Endothelial cell of umbilical vein (primary cell): ENCODE measurements around the gene ST3GAL5. TPM values are rescaled to one million over a fixed set of nuclear protein-coding genes. Genes with fewer than 3 reads are reported as not detected.

Experiments used
- BruUV-seq: library from RNA; stranded (reverse); fragments of 400-500 nt; replicated peaks from 2 replicates; lab custom pipeline; 2021; lab: Mats Ljungman, UMichigan
- CTCF ChIA-PET: fragments of 300-600, 350-600 bp; sonication (Branson Sonifier 250); formaldehyde crosslinking; loops from one replicate; lab custom pipeline; 2021; ENCODE audit warnings: antibody characterized with exemption, inconsistent platforms; lab: Charles Lee
- POLR2A ChIA-PET: fragments of 300-600, 350-600 bp; sonication (Branson Sonifier 250); formaldehyde crosslinking; loops from one replicate; lab custom pipeline; 2021; ENCODE audit warnings: antibody characterized with exemption, inconsistent platforms; lab: Charles Lee
- DNase-seq: peaks from one replicate; pipeline ENCODE4 v3.0.0-alpha.2; 2011; ENCODE audit warnings: low read depth, low spot score
- FAIRE-seq: peaks from 2 replicates; lab custom pipeline; 2011; peaks lifted over from hg19 to GRCh38; lab: Jason Lieb, UNC
- H2AFZ ChIP-seq: 2 replicates; pipeline ENCODE4 v1.6.0; 2012; ENCODE audit warnings: low read depth, low read length, control low read depth, inconsistent platforms
- H3K27ac ChIP-seq: 2 replicates; pipeline ENCODE4 v1.5.1; 2011; ENCODE audit warnings: low read depth, mild to moderate bottlenecking, control low read depth, low read length, moderate library complexity; ENCODE audit not compliant: insufficient read depth
- H3K27me3 ChIP-seq, 2 experiments: 2 replicates each; pipeline versions ENCODE4 v1.6.0 to v1.6.1; 2011; ENCODE audit warnings: low read length in 2 of 2, mixed read lengths in 1 of 2; ENCODE audit not compliant: control insufficient read depth in 2 of 2, insufficient read depth in 2 of 2
- H3K36me3 ChIP-seq, 2 experiments: 2 replicates in 1 of 2; 3 replicates in 1 of 2; pipeline ENCODE4 v1.5.1; 2011; ENCODE audit warnings: low read length in 2 of 2, mild to moderate bottlenecking in 1 of 2, moderate library complexity in 1 of 2; ENCODE audit not compliant: control insufficient read depth in 2 of 2, insufficient read depth in 2 of 2; ENCODE audit errors: extremely low read depth in 1 of 2
- H3K4me1 ChIP-seq: 3 replicates; pipeline ENCODE4 v1.5.1; 2011; ENCODE audit warnings: mild to moderate bottlenecking, low read length; ENCODE audit not compliant: control insufficient read depth, insufficient read depth; ENCODE audit errors: extremely low read depth
- H3K4me2 ChIP-seq: 2 replicates; pipeline ENCODE4 v1.6.1; 2011; ENCODE audit warnings: low read length, control low read depth, mixed read lengths; ENCODE audit not compliant: insufficient read depth
- H3K4me3 ChIP-seq, 3 experiments: fragments of 200-600 bp in 1 of 3; sonication (generic), shearing (Covaris generic) in 1 of 3; replicated peaks in 1 of 3; 2 replicates each; pipeline ENCODE4 v1.5.1; 2011 to 2016; ENCODE audit warnings: control low read depth in 3 of 3, low read length in 3 of 3, mild to moderate bottlenecking in 2 of 3, inconsistent platforms in 1 of 3, low read depth in 1 of 3, moderate library complexity in 1 of 3; ENCODE audit not compliant: insufficient read depth in 1 of 3
- H3K79me2 ChIP-seq: 2 replicates; pipeline ENCODE4 v1.6.0; 2012; ENCODE audit warnings: low read length, inconsistent platforms; ENCODE audit not compliant: control insufficient read depth, insufficient read depth
- H3K9ac ChIP-seq: replicated peaks from 2 replicates; pipeline ENCODE3; 2011; ENCODE audit warnings: low read length, control low read depth; ENCODE audit not compliant: insufficient read depth; ENCODE audit errors: extremely low read depth
- H3K9me1 ChIP-seq: replicated peaks from 3 replicates; pipeline ENCODE4 v1.6.0; 2011; ENCODE audit warnings: mild to moderate bottlenecking, low read length; ENCODE audit not compliant: control insufficient read depth, insufficient read depth; ENCODE audit errors: extremely low read depth
- H3K9me3 ChIP-seq: replicated peaks from 2 replicates; pipeline ENCODE4 v1.5.1; 2012; ENCODE audit warnings: low read length, inconsistent platforms; ENCODE audit not compliant: control insufficient read depth, insufficient read depth
- H4K20me1 ChIP-seq: replicated peaks from 2 replicates; pipeline ENCODE3; 2011; ENCODE audit warnings: mild to moderate bottlenecking, low read length; ENCODE audit not compliant: control insufficient read depth, insufficient read depth; ENCODE audit errors: extremely low read depth
- EZH2 ChIP-seq: IDR thresholded peaks from 2 replicates; pipeline ENCODE4 v1.6.1; 2012; ENCODE audit warnings: borderline replicate concordance, low read depth, mild to moderate bottlenecking, moderate library complexity, low read length, inconsistent platforms; ENCODE audit not compliant: severe bottlenecking
- FOS ChIP-seq: IDR thresholded peaks from 2 replicates; pipeline ENCODE4 v1.6.1; 2011; ENCODE audit warnings: mild to moderate bottlenecking, low read length, moderate library complexity, borderline replicate concordance; ENCODE audit not compliant: insufficient read depth
- GATA2 ChIP-seq: IDR thresholded peaks from 2 replicates; pipeline ENCODE4 v1.7.0; 2011; ENCODE audit warnings: low read depth, mild to moderate bottlenecking, moderate library complexity, mixed read lengths, low read length; ENCODE audit not compliant: insufficient read length, insufficient read depth
- JUN ChIP-seq: IDR thresholded peaks from 2 replicates; pipeline ENCODE4 v1.6.1; 2011; ENCODE audit warnings: borderline replicate concordance, low read depth; ENCODE audit not compliant: insufficient read length, insufficient read depth
- MAX ChIP-seq: IDR thresholded peaks from 2 replicates; pipeline ENCODE4 v1.6.1; 2011; ENCODE audit not compliant: insufficient read depth, insufficient read length
- POLR2A ChIP-seq: IDR thresholded peaks from 2 replicates; pipeline ENCODE4 v1.6.1; 2012; ENCODE audit warnings: low read depth, mild to moderate bottlenecking, control low read depth, low read length
- POLR2AphosphoS5 ChIP-seq: IDR thresholded peaks from 2 replicates; pipeline ENCODE4 v1.6.1; 2012; ENCODE audit warnings: low read depth, mild to moderate bottlenecking, control low read depth, low read length, moderate library complexity; ENCODE audit not compliant: insufficient read depth
- dilution Hi-C: fragments of 300-500 bp; cut with MboI; formaldehyde crosslinking; loops from one replicate; pipeline ENCODE4 v1.15.0; 2019; ENCODE audit warnings: low sequenced_read_pairs; ENCODE audit not compliant: extremely low pct_ligation_motif_present
- intact Hi-C: fragments of 100-400 bp; cut with micrococcal nuclease; formaldehyde crosslinking; loops from one replicate; pipeline ENCODE4 v1.10.0; 2022
- polyA plus RNA-seq, 4 experiments: library from polyadenylated mRNA; depleted of rRNA in 3 of 4; stranded (reverse) in 3 of 4; unstranded in 1 of 4; fragments of >200 nt; gene quantifications; 2 replicates each; pipeline versions ENCODE4 v1.2.1 to v1.2.3, GENCODE V29; 2011 to 2012; ENCODE audit warnings: missing spikeins in 1 of 4
- total RNA-seq: library from RNA; stranded (reverse); gene quantifications from 2 replicates; pipeline ENCODE4 v1.2.3, GENCODE V29; 2021

The ST3GAL5 gene
- total and polyA plus RNA-seq, 2 donors (not counting 3 experiments of a cell fraction or from before 2014, with no cell fraction given): 9.5 to 16.0 TPM

GRCh38 chr2:85795331-85796045, 93.3 kb downstream of the ST3GAL5 start:
- intact Hi-C loops (no loop called here), dilution Hi-C loops (no loop called here)
- FAIRE-seq (no peak), DNase-seq (no peak)
- TF ChIP-seq EZH2: no peak
- no peak for TF ChIP-seq MAX
- TF ChIP-seq POLR2A: no peak
- TF ChIP-seq FOS: no peak
- no peak for TF ChIP-seq GATA2
- no peak for TF ChIP-seq POLR2AphosphoS5
- no peak for TF ChIP-seq JUN
- POLR2A ChIA-PET: no interaction called here
- Histone ChIP-seq H3K9me1 (no peaks in the 10 kb centered on the region), H3K9ac (no peak overlapping the region), H3K27me3 (no peaks in the 10 kb centered on the region), H3K27ac (no peak overlapping the region), H3K4me2 (no peak overlapping the region), H3K79me2 (no peaks in the 10 kb centered on the region), H3K36me3 (no peaks in the 10 kb centered on the region), H3K4me3 (no peak overlapping the region), H3K4me1 (peaks cover 25% of the 10 kb centered on the region), H4K20me1 (no peaks in the 10 kb centered on the region), H2AFZ (no peak overlapping the region), H3K9me3 (no peaks in the 10 kb centered on the region)
- no TSS peak for BruUV-seq
- CTCF ChIA-PET: interaction anchor here (1.1 to 2.3 kb wide), 7 partner anchors 15 to 146 kb away, joined by 3 to 11 read pairs (median 5); partner anchors contain the start of gene ATOH8
